ENCODE measurements around the gene PITPNB.

The PITPNB gene

DNA sequence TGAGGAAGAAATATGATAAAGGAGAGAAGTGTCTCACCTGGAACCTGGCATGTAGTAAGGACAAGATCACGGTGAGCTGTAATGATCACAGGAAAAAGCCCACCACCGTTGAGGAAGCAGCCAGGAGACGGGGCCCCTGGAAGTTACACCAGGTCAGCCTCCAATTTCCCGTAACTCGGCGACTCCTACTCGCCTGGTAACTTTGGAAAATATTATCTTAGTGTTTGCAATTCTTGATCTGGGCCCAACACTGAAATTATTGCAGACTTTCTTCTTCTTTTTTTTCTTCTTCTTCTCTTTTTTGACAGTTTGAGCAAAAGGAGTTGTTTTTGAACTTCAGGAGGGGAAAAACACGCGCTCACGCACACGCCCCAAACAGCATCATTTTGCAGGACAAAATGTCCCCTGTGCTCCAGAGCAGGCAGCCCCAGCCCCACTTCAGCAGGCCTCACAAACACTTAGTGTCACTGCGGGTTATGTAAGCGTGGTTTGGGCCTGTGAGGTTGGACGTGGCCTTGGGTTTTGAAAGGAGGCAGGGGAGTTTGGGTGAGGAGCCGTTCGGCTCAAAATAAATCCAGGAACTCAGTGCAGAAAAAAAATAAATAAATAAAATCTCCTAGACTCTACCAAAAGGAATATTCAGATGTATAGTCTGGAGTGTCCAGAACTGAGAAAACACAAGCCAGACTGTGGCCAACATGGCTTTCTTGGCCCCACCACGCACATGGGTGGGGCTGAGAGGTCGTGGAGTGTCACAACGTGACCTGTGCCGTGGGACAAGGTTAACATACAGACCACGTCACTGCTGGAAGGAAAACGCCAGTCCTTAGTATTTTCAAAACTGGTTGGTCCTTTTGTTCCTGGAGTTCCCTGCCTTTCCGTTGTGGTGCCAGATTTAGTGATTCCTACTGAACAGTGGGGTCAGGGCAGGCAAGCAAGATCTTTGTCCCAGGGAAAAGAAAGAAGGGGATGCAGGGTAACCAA, 91.2 kb downstream of the PITPNB start:
- no peak for DNase-seq

GRCh38 chr22:27825174-27825573, 93.9 kb downstream of the PITPNB start:
- no peak for DNase-seq

DNA sequence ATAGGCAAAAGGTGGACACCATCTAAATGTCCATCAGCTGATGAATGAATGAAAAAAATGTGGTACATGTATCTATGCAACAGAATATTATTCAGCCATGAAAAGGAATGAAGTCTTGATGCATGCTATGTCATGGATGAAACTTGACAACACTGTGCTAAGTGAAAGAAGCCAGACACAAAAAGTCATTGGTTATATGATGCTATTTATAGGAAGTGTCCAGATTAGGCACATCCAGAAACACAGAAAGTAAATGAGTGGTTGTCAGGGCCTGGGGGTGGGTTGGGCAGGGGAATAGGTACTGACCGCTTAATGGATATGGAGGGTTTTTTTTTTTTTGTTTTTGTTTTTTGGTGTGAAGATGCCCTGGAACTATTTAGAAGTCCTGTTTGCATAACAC, 95.8 kb downstream of the PITPNB start:
- no peak for DNase-seq

DNA sequence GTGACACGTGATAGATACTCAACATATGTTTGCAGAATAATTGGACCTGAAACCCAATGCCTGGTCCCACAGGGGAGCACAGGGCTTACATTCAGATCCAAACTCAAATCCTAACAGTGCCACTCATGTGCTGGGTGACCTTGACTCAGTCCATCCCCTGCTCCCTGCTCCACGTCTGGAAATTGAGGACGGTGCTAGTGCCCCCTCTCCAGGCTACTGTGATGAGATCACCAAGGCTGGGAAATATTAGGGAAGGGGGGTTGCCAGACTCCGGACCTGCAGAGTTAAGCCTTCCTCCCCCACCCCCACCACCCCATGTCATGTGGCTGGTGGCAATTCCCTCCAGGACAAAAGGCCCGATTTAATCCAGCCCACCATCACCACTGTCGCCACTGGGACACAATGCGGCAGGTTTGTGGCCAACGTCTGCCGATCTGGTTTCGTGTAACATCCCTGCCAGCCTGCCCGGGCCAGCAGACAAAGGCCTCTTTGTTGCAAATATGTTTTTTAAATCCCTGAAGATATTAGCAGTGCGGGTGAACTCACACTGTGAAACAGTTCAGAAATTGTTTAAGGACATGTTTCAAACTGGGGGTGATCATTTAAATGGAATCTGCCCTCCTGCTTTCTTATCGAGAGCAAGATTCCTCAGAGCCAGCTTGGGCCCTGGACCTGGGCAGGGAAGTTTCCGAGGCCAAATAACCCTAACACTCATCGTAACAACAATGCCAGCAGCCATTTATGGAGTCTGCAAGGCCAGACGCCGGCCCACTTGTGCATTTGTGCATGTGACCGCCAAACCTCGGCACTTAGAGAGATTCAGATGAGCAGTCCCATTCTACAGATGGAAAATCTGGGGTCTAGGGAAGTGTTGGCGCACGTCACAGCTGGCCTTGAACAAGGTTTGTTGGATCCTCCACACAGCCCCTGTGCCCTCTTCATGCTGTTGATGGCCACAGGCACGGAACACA, 97.9 kb downstream of the PITPNB start:
- DNase-seq: no peak

GRCh38 chr22:27816552-27816951, 102.5 kb downstream of the PITPNB start:
- no peak for DNase-seq

DNA sequence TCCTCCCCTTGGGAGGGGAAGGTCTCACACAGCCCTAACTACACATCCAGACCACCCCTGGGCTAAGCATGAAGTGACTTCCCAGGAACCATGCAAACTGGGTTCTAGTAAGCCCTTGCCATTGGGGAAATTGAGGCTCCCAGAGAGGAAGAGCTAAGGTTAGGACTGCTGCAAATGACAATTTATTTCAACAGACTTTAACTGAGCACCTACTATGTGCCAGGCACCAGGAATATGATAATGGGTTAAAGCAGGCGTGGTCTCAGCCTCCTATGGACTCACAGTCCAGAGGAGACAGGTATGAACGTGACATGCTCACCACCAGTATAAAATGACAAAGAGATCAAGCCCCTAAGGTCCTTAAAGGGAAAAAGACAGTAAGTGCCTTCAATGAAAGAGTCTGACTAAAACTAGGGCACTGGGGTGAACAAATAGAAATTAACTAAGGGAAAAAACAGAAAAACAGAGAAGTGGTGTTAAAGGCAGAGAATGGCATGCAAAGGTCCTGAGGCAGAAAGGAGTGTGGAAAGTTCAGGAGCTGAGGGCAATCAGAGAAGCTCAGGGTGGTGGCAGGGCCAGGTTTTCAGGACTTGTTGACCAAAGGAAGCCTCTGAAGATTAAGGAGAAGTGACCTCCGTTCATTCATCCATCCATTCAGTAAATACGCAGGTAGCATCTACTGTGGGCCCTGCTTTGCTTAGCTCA, 103.1 kb downstream of the PITPNB start:
- no peak for DNase-seq

DNA sequence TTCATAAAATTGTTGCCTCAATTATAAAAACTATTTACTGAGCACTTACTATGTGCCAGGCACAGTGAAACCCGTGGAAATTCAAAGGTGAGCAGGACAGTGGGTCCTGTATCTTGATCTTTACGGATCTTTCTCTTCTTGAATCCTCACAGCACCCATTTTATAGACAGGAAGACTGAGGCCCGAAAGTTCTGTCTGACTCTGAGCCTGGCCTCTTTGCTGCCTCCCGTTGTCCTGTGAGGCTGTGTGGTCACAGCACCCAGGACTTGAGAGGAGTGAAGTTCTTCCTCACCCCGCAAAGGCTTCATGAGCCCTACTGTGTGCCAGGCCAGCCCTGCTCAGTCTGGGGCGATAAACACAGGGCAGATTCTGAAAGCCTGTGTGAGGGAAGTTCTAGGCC, 104.1 kb downstream of the PITPNB start:
- DNase-seq: no peak

- DNase-seq: no peak
Observed at GRCh38 chr22:27811778-27812177, 107.3 kb downstream of the PITPNB start.

- no peak for DNase-seq
Observed at GRCh38 chr22:27810609-27811151, 108.4 kb downstream of the PITPNB start.

GRCh38 chr22:27809700-27810608, 109.1 kb downstream of the PITPNB start:
- no peak for DNase-seq

DNA sequence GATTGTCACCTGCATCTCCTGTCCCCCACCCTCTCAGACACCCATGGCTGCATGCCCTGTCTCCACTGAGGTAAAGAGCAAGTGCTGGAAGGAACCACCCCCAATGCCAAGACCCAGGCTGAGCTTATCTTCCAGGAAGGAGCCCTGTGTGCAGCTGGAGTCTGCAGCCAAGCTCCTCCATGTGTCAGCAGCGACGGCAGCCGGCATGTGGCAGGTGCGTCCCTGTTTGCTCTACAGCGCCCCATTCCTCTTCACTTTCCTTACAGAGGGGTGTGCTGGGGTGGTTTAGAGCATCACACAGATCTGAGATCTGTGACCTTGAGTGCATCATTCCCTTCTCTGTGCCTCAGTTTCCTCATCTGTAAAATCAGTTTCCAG, 109.8 kb downstream of the PITPNB start:
- DNase-seq: no peak

DNA sequence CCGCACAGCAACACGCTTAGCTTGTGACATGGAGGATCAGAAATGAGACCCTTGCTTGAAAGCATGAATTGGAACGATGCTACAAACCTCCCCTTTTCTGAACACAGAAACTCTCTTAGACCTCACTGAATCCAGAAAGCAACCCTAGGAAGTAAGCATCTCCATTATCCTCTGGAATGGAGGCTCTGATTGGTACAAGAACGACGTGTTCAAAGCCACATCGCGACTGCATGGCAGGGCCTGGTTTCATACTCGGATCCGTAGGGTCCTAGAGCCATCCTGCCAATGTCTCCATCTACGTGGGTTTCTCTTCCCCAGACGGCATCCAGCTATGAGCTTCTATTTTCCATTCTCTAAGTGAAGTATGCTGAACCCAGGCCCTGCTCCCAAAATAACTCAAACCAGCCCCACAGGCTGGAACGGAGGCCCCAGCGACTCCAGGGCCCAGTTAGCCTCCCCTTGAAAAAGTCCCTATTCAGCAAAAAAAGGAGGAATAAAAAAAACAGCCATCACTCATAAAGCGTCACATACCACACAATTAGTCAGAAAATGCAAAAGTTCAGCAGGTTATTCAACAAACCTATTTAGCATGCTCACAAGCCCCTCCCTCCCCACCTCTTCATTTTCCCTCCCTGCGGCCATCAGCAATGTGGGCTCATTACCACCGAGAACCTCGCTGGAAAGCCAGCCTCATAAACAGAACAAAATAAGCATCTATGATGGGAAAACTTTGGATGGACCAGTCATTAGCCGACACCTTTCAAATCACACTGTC, 110.4 kb downstream of the PITPNB start:
- DNase-seq: no peak

DNA sequence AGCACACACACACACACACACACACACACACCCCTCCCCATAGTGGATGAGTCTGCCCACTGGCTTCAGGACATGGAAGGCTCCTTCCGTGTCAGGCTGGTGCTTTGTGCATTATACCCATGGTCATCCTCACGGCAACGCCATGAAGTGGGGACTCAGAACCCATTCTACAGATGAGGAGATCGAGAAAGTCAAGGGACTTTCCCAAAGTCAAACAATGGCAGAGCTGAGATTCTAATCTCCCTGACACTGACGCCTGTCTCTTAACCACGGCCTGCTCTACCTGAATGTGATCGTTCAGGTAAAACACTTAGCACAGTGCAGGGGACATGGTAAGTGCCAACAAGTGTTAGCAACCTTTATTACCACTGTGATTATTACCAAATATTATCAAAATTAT, 113.2 kb downstream of the PITPNB start:
- no peak for DNase-seq

- DNase-seq: peak; percentile 55 to 68
Observed at GRCh38 chr22:27804470-27805297, 114.4 kb downstream of the PITPNB start.

DNA sequence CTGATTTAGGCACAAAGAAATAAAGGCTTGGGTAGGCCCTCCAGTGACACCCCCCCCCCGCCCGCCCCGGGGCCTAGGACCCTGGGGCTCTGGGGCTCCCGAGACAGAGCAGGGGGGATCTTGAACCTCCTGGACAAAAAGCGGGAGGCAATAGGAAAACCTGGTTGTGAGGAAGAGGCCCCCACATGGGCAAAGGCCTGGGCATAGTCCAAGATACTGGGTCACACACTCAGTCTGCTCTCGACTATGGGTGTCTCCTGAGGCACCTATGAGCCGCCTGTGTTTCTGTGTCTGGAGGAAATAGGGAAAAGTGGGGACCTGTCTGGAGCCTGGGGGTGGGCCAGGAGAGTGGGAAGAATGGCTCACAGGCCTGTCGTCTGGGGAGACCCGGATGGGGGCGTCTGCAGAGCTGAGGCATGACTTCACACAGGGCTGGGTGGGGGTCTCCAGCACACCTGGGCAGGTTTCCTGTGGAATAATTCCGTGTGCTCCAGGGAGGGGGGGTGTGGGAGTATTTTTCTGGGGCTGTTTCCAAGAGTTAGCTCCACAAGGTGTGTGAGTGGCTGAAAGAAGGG, 115.1 kb downstream of the PITPNB start:
- DNase-seq: peak in 1 of 2 experiments; percentile 29

GRCh38 chr22:27802346-27803073, 116.5 kb downstream of the PITPNB start:
- DNase-seq: no peak

Measured in NCI-H1930 (cell line).